Left lobe of liver (tissue), 2 donors: Measurements from ENCODE around the gene OR5K1. TPM values are rescaled to one million over a fixed set of nuclear protein-coding genes. Genes with fewer than 3 reads are reported as not detected.
A peak's percentile ranks its signal among the peaks of the same experiment; 100 is the strongest.

ENCODE experiments used
- ATAC-seq: fragments of 200-7000 bp; cut with Tn5 transposase; one replicate; pipeline ENCODE4 v1.9.1; 2020; ENCODE audit warnings: mild to moderate bottlenecking, moderate library complexity
- DNase-seq: peaks from one replicate; pipeline ENCODE4 v3.0.0-alpha.2; 2020; ENCODE audit warnings: low spot score
- total RNA-seq: library from RNA; stranded (reverse); gene quantifications from one replicate; pipeline ENCODE4 v1.2.1, GENCODE V29; 2021
- donor health status: DM: no; HTN: no; CAD: no; lungs with moderate emphysema.
- donor health status: DM: no; HTN: yes; CAD: no.

OR5K1 gene
- total RNA-seq, 1 donor from 2014 or later = not detected

DNA sequence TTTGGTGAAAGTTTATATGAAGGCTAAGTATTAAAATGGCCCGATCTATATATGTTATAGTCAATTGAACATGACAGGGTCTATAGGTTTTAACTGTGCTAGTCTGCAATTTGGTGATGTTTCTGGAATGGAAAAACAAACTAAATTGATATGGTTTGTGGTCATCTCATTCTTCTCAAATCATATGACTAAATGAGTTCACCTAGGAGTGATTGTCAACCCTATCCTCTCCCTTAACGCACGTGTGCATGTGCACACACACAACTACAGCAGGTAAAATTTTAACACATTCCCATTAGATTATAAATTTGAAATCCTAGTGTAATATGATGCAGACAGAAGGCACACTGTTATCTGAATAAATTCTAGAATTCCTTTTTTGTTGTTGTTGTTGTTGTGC lies 50.7 kb downstream of the OR5K1 start:
- ATAC-seq (no peak), DNase-seq (no peak)

DNA sequence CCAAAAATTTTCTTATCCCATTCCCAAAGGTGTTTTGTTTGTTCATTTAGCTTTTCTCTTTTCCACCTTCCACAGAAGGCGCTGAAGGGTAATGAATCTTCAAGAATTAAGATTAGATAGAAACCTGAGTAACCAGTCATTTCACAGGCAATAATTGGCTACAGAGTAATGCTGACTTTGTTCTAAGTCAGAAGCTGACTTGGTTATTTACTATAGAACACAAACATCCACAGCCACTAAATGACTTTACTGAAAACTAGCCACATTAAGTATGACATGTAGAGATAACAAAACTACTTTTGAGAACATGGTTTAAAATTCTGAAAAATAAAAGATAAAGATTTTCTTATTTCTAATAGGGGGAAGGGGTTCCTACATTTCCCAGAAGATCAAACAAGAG lies 51.9 kb downstream of the OR5K1 start:
- ATAC-seq (no peak), DNase-seq (no peak)

DNA sequence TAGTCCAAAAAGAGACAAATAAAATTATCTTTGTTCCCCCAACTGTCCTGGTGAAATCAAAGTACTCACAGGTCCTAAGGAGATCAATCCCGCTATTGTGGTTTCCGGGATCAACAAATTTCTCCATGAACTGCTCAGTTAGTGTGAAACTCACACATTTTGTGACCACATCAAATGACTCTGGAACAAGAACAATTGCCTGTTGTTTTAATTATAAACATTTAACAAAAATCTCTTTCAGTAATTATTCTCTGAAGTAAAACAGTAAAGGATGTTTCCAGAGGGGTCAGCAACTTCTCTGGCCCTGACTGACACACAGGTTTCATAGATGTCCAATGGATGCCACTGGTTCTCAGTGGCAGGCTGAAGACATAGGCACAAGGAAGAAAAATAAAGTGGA lies 55.8 kb downstream of the OR5K1 start:
- DNase-seq (no peak), ATAC-seq (no peak)

DNA sequence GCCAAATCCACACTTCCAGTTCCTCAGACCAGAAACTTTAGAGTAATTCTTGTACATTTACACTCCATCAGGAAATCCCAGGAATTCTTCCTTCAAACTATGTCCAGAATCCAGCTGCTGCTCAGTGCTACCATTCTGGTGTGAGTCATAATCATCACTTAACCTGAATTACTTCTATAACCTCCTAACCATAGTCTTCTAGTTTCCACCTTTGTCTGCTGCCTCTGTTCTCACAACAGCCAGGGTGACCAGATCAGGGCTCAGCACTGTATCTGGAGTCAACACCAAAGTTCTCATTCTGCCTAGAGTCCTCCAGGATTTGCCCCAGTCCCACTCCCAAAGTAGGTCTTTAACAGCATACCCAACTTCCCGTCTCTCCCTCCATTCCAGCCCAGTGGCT lies 56.4 kb downstream of the OR5K1 start:
- DNase-seq = no peak
- no peak for ATAC-seq

DNA sequence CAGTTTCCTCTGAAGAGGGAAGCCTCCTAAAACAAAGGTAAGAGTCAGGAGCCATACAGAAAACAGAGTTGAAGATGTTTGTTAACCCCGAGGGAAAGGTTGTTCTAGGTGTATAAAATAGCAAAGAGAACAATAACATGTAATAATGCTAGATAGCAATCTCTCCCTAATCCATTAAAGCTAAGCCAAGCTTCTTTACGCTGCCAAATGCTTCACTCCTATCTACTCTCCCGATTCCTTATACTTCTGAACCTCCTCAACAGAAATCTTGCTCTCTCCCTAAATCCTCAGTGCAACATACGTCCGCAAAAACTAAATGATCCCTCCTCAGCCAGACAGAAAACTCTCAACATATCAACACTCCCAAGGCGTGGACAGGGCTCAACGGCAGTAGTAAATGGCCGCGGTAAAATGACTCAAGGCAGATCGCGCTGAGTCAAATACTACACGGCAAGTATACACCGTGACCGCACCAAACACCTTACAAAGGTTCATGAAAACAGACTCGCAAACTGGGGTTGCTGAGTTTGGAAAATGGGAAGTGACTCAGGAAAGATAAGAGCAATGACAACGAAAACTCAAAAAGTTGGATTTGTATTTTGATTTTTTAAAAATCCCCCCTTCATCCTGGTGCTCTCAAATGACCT lies 59.0 kb downstream of the OR5K1 start:
- peak; percentile 48 for DNase-seq
- ATAC-seq = peak; percentile 49

Other genes with a start within 250 kb of the OR5K1 start
- gene OR5H6, start 199.0 kb upstream of the OR5K1 start, total RNA-seq = not detected
- gene OR5H2, start 180.7 kb upstream of the OR5K1 start, total RNA-seq = not detected
- gene OR5K4, start 109.3 kb upstream of the OR5K1 start, total RNA-seq = not detected
- gene OR5K3, start 72.5 kb upstream of the OR5K1 start, total RNA-seq = not detected
- not detected for gene OR5K2, start 34.5 kb downstream of the OR5K1 start, total RNA-seq
- 34.8 TPM for gene CLDND1, start 59.7 kb downstream of the OR5K1 start, total RNA-seq
- gene GPR15, start 68.8 kb downstream of the OR5K1 start, total RNA-seq = not detected
- gene CPOX, start 130.4 kb downstream of the OR5K1 start, total RNA-seq = 34.1 TPM